A549 (cell line): ENCODE measurements around the gene FHIP2A.
A peak's percentile ranks its signal among the peaks of the same experiment; 100 is the strongest.

Experiments used
- RAD21 ChIP-seq, 2 experiments: fragments of >200 bp in 1 of 2; sonication (Bioruptor Twin) in 1 of 2; formaldehyde crosslinking in 1 of 2; IDR thresholded peaks in 1 of 2; conservative IDR thresholded peaks in 1 of 2; 2 replicates in 1 of 2; 3 replicates in 1 of 2; pipeline ENCODE4 v1.6.1; 2012 to 2018; ENCODE audit warnings: inconsistent platforms in 1 of 2
- SREBF2 ChIP-seq: fragments of 450-650 bp; IDR thresholded peaks from 2 replicates; pipeline ENCODE4 v1.6.1; 2014; ENCODE audit warnings: mild to moderate bottlenecking, moderate library complexity

DNA sequence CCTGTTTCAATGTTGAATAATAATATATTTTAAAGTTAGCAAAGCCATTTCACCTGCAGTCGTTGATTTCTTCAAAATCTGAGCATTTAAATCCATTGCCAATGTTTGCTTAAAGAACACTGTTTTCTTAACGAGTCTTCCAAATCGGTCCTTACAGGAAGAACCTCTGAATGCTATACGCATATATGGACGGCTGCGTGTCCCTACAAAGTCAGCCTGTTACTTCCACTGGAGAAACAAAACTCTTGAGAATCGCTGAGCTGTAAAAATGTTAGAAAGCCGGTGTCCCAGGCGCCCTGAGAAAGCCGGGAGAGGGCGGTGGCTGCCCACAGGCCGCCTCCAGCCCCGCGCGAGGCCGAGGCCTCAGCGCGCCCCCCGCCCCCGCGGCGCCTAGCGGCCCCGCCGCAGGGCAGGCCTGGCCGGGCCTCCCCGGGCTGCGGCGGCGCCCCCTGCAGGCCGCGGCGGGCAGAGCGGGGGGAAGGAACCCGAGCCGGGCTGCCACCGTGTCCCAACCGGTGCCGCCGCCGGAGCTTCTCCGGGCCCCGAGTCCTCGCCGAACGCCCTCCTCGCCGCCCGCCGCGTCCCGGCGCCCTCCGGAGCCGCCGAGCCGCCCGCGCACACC is at the start of gene FHIP2A:
- TF ChIP-seq RAD21 (conservative IDR thresholded peaks at IDR 0.05 in 1 of 2, IDR thresholded peaks at IDR 0.05 in 1 of 2) (peak; percentile 30 to 53; a peak in 3 of 5 replicates), SREBF2 (no peak)
